GM21529 (cell line): ENCODE measurements around the gene SYNE1.
A peak's percentile ranks its signal among the peaks of the same experiment; 100 is the strongest.
"Not testable (repeated sequence)": the region's sequence is repeated elsewhere in the genome, so short reads cannot be mapped to it uniquely, and the experiment has no call there.

Experiments
- ATAC-seq: cut with Tn5 transposase; IDR thresholded peaks from one replicate; pipeline ENCODE4 v1.9.1; 2021; ENCODE audit not compliant: unreplicated experiment

The SYNE1 gene

DNA sequence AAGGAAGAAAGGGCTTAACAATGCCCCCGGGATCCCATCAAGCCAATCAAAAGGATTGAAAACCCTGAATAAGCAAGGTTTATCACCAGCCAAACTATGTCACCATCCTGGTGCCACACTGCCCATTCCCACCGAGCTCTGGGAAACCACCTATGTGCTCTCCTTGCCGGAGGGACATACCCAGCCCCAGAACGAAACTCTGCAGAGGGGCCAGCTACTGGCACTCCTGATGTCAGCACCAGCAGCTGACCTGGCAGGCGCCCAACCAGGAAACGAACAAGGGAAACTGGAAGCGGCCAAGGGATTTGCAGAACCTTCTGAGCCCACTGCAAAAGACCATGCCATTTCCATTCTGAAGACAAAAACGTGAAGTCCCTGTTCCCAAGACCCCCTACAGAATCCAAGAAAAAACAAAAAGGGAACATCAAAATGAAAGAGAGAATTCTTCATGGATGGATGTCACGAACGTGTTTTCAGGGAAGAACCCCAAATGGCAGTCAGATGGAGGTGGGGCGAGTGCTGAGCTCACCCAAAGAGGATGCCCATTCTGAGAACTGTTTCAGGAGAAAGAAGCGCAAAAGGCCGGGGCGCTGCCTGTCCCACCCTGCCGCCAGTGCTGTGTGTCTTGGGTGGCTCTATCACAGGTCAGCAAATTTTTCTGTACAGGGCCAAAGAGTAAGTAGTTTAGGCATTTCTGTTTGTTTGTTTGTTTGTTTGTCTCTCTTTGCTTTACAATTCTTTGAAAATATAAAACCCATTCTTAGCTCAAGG is 524.5 kb downstream of the SYNE1 start:
- no peak for ATAC-seq

DNA sequence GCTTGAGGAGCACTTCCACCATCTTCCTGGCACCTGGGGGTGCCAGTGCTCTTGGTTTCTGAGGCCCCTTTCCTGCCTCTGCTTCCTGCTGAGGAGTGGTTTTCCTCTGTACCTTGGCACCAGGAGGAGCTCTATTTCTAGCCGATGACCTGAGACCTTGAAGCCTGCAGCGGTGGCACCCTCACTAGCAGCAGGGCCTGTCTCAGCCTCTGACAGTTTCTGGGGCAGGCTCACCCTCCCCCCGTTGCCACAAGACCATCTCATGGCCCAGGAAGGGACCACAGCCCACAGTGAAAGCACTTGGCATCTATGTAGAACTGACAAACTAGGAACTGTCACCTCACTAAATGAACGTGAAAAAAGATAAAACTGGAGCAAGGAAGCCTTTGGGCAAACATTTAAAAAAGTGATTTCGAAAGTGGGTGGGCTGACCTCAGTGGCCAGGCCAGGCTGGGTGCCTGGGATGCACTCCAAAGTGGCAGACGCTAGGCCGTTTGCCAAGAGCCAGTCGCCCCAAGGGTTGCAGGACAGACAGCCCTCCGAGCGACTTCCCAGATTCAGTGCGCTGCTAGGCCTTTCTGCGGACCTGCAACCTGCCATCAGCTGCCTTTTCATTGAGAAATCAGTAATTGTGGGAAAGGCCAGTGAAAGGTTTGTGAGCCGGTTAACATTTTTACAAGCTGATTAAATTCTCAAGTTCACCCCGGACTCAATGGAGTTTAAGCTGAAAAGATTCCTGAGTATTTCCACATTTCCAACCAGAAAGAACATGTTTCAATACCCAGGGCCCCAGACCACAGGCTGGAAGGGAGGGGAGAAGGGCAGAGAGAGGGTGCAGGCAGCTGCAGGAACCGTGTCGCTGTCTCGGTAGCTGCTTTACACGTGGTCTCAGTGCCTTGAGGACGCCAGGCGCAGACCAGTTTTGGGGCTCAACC is 526.0 kb downstream of the SYNE1 start:
- no peak for ATAC-seq

DNA sequence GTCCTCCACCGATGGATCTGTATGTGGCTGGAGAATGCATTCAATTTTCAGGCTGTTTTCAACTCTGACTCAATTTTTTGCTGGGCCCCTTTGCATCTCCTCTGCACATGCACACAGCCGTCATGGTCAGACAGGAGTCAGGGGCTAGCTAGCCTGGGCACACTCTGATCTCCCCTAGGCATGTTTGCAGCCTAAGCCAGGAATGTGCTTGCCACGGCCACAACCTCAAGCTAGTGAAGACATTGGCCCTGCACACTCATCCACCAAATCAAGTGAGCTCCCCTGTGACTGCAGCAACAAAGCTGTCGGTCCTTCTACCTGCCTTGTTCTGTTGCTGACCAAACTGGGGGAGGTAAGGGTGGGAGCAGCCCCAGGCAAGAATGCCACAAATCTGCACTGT is 529.2 kb downstream of the SYNE1 start:
- ATAC-seq: no peak

DNA sequence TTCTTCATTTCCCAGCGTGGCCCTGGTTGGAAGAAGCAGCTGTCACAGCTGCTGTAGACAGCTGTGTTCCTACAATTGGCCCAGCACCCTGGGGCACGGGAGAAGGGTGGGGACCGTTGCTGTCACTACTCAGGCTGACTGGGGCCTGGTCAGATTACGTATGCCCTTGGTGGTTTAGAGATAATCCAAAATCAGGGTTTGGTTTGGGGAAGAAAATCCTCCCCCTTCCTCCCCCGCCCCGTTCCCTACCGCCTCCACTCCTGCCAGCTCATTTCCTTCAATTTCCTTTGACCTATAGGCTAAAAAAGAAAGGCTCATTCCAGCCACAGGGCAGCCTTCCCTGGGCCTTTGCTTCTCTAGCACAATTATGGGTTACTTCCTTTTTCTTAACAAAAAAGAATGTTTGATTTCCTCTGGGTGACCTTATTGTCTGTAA is 537.0 kb downstream of the SYNE1 start:
- ATAC-seq: no peak

DNA sequence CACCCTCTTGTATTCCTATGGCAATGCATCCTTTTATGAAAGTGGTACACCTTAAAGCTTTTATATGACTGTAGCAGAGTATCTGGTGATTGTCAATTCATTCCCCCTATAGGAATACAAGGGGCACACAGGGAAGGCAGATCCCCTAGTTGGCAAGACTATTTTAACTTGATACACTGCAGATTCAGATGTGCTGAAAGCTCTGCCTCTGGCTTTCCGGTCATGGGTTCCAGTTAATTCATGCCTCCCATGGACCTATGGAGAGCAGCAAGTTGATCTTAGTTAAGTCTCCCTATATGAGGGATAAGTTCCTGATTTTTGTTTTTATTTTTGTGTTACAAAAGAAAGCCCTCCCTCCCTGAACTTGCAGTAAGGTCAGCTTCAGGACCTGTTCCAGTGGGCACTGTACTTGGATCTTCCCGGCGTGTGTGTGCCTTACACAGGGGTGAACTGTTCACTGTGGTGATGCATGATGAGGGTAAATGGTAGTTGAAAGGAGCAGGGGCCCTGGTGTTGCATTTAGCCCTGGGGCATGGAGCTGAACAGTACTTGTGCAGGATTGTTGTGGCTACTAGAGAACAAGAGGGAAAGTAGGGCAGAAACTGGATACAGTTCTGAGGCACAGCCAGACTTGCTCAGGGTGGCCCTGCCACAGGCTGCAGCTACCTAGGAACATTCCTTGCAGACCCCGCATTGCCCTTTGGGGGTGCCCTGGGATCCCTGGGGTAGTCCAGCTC is 537.5 kb downstream of the SYNE1 start:
- no peak for ATAC-seq

DNA sequence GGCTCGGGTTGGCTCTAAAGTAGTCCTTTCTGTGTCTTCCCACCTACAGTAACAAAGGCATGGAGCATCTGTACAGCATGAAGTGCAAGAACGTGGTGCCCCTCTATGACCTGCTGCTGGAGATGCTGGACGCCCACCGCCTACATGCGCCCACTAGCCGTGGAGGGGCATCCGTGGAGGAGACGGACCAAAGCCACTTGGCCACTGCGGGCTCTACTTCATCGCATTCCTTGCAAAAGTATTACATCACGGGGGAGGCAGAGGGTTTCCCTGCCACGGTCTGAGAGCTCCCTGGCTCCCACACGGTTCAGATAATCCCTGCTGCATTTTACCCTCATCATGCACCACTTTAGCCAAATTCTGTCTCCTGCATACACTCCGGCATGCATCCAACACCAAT is 538.5 kb downstream of the SYNE1 start:
- no peak for ATAC-seq

DNA sequence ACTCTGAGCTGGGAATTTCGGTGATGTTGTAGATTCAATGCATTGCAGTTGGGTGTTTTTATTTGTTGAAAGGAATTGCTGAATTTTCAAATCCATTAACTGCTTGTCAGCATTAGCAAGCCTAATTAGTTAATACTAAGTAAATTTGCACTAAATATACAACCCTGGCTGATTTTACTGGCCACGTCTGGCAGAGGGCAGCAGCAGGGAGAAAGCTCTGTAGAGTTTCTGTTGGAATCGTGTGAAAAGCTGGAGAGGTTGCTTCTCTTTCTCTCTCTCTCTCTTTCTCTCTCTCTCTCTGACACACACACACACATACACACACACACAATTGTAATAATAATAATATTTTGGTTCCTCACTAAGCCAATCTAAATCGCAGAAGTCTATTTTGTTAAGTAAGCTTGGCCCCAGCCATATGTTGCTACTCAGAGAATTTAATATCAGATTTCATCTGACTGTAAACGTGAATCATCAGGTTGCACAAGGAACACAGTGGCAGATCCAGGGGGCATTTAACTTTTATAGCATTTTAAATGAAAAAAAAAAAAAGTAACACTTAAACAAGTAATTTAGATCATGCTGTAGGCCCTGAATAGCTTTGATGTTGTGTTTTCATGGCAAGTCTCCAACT is 540.2 kb downstream of the SYNE1 start:
- ATAC-seq: no peak

DNA sequence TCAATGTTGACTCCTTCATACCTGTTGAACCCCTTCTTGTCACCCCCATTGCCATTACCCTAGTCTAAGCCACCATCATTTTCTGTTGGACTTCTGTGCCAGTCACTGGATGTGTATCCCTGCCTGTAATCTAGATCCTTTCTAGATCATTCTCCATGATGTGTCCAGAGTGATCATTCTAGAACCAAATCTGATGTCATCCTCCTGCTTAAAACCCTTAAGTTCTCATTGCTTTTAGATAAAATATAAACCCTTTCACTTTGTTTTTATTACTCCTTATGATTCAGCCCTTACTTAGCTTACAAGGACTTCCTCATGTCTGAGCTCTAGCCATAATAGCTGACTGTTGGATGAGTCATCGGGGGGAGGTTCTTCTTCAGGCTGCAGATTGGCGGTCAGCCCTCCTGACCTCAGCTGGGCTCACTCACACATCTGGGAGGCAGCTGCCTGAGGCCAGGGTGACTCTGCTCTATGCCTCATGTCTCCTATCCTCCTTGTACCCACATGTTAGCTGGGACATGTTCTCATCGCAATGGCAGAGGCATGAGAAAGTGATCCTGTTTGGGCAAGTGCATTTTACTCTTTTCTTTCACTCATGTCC is 542.1 kb downstream of the SYNE1 start:
- ATAC-seq: peak; percentile 48

DNA sequence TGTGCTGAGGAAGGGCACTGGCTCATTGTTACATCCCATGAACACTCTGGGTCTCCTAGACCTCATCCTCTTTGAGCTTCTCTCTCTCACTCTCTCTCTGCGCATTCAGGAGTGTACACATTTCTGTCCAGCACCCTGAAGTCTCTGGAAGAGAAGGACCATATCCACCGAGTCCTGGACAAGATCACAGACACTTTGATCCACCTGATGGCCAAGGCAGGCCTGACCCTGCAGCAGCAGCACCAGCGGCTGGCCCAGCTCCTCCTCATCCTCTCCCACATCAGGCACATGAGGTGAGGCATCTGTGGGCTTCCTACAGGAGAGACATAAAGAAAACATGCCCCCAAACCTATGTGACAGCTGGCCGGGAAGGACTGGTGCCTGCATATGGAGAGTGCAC is 542.9 kb downstream of the SYNE1 start:
- ATAC-seq: no peak

DNA sequence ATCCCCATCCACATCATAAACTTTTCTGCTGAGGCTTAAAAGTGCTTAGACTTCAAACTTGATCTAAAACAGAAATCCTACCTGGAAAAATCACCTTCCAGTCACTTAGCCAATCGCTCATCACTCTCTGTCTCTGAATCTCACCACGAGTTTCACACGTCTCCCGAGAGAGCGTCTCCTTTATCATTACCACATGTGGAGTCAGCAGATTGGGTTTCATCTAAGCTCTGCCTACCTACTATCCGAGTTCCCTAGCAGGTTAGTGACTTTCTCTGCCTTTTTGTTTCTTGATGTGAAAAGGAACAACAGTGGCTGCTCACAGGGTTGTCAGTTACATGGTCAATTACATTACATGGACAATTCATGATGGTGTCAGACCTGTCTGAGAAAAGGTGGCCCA is 543.5 kb downstream of the SYNE1 start:
- ATAC-seq: no peak

DNA sequence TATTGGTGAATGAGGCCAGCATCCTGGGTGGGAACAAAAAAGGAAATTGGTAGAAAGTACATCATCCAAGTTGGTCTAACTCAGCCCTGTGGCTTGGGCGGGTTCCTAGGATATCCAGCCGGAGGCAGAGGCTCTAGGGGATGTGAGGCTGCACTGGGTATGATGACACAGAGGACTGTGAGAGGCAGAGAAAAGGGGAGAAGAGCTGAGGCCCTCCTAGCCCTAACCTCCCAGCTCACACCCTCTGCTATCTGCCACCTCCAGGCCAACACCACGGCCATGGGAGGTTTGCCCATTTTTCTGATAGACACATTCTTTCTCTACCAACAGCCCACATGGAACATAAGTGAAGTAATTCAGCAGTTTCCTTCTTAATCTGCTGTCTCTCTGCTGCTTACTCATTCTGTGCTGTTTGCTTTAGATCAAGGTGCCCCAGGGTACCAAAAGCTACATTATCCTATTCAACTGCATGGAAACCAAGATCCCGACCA is 545.3 kb downstream of the SYNE1 start:
- no peak for ATAC-seq

DNA sequence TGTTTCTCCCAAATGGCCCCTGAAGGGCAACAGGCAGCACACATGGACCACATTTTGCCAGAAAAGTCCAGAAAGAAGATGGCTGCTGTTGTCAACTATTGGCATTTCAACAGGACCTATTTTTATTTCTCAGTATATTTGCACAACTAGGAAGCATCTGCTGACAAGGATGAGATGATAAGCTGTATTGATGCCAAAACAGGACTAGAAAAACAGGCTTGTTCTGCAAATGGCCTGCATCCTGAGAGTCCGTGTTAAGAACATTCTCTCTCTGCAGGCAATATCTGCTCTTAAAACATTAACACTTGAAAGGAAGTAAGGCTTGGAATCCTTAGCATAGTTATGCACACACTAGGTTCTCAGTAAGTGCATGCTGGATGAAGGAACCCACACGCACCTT is 546.0 kb downstream of the SYNE1 start:
- ATAC-seq: no peak

DNA sequence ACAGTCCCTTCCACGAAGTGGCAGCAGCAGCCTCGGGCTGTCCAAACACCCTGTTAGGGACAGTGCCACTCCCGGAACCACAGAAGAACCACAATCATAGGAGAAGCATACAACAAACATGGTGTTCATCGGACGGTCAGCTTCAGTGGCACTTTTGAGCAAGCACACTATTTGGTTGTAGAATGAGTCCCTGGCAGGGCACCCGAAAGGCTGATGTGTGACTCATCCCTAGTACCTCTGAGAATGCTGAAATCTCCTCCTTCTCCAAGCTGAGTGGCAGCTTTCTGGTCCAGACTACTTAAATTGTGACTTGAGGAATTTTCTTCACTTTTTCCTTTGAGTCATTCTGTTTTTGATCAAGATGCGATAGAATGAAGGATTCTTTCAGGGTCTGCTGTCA is 547.2 kb downstream of the SYNE1 start:
- no peak for ATAC-seq

DNA sequence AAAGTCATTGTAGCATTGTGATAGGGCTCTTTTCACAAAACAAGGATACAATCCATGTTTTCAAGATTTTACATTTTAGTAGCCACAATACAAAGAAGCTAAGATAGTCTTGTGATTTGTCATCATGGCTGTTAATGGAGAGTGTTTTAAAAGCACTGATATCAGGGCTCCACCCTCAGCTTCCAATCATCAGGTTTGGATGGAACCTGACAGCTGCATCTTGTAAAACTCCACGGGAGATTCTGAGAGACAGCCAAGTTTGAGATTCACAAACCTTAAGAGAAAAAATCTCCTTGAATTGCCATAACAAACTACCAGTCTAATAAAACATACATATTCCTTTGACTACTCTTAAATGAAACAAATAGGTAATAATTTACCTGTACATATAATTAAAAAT is 549.5 kb downstream of the SYNE1 start:
- no peak for ATAC-seq

DNA sequence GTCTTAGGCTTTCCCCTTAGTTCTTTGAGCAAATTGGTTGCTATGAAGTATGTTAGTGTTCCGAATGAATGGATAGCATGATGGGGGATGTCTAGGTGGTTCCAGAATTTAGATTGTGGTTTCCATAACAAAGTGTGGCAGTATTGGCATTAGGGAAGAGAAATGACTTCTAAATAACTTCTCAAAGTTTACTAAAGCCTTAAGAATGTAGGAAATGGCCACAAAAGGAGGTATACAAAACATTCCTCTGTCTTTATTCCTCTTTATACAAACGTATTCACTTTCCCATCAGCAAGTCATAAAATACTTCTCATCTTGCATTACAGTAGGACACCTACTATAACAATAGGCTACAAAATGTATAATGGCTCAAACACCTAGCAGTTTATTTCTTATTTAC is 550.1 kb downstream of the SYNE1 start:
- no peak for ATAC-seq

DNA sequence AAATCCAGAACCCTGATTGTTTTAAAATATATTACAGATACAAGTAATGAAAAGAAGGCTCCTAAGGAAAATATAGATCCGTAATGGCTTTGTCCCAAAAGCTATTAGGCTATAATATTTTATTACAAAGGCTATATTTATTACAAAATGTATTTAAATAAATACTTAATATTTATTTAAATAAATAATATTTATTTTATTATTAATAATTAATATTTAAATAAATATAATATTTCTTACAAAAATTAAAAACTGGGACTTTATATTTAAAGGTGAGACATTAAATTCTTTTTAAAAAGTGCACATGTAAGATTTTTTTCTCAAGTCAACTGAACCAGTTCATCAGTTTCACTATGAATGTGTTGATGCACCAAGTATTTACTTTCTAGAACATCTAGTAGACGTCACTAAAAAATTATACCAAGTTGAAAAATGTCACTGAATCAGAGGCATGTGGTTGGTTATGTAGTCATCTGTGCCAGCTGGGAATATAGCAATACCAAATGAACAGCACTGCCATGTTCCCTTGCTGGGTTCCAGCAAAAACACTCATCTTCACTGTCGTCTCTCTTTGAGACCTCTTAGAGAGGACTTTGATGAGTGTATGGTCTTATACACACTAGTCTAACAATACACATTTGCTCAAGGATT is 550.8 kb downstream of the SYNE1 start:
- ATAC-seq: no peak

DNA sequence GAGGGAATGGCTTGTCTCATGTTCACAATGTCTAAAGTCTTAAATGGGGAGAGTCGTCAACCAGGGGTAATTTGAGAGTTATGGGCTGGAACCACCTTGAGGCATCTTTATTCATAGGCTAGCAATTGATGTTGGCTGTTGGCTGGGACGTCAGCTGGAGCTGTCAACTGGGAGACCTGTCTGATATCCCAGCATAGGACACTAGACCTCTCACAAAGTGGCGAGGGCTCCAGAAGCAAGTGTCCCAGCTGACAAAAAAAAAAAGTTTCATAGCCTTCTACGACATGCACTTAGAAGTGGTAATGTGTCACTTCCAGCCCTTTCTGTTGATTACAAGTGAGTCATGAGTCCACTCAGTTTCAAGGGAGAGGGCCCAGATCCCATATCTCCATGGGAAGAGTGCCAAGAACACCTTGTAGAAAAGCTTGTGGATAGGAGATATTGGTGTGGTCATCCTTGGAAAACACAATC is 551.7 kb downstream of the SYNE1 start:
- no peak for ATAC-seq

DNA sequence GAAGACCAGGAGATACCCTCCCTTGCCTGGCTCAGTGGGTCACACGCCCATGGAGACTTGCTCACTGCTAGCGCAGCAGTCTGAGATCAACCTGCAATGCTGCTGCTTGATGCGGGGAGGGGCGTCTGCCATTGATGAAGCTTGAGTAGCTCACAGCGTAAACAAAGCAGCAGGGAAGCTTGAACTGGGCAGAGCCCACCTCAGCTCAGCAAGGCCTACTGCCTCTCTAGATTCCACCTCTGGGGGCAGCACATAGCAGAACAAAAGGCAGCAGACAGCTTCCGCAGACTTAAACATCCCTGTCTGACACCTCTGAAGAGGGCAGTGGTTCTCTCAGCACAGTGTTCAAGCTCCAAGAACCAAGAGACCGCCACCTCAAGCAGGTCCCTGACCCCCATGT is 558.4 kb downstream of the SYNE1 start:
- ATAC-seq: no peak

DNA sequence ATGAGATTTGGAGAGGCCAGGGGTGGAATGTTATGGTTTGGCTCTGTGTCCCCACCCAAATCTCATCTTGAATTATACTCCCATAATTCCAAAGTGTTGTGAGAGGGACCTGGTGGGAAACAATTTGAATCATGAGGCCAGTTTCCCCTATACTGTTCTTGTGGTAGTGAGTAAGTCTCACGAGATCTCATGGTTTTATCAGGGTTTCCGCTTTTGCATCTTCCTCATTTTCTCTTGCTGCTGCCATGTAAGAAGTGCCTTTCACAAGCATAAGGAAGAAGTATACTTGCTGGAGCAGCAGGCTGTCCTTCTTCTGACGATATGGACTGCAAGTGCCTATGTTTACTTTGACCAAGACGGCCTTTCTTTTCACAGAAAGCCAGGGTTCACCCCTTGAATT is 559.2 kb downstream of the SYNE1 start:
- ATAC-seq: no peak

DNA sequence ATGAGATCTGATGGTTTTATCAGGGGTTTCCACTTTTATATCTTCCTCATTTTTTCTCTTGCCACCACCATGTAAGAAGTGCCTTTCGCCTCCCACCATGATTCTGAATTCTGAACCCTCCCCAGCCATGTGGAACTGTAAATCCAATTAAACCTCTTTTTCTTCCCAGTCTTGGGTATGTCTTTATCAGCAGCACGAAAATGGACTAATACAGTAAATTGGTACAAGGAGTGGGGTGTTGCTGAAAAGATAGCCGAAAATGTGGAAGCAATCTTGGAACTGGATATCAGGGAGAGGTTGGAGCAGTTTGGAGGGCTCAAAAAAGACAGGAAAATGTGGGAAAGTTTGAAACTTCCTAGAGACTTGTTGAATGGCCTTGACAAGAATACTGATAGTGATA is 560.9 kb downstream of the SYNE1 start:
- not testable (repeated sequence) for ATAC-seq
